Calu3 (cell line): ENCODE data around the gene PPP1R9A. TPM values are rescaled to one million over a fixed set of nuclear protein-coding genes. Genes with fewer than 3 reads are reported as not detected.

Source experiments
- BruUV-seq: library from RNA; stranded (reverse); fragments of 400-500 nt; replicated peaks from 2 replicates; lab custom pipeline; 2021; lab: Mats Ljungman, UMichigan
- CTCF ChIA-PET: fragments of 300-600 bp; sonication (Branson Sonifier 250); formaldehyde crosslinking; loops from one replicate; lab custom pipeline; 2022; ENCODE audit warnings: antibody characterized with exemption; lab: Charles Lee
- DNase-seq: peaks from one replicate; pipeline ENCODE4 v3.0.0; 2022
- H3K27ac Mint-ChIP-seq: one replicate; pipeline ENCODE4 v1.8.0; 2022; ENCODE audit warnings: mixed read lengths; ENCODE audit not compliant: unreplicated experiment
- H3K27me3 Mint-ChIP-seq: one replicate; pipeline ENCODE4 v1.8.0; 2022; ENCODE audit warnings: mixed read lengths; ENCODE audit not compliant: unreplicated experiment
- H3K36me3 Mint-ChIP-seq: one replicate; pipeline ENCODE4 v1.8.0; 2022; ENCODE audit warnings: mild to moderate bottlenecking, moderate library complexity, mixed read lengths; ENCODE audit not compliant: insufficient read depth, unreplicated experiment
- H3K4me1 Mint-ChIP-seq: one replicate; pipeline ENCODE4 v1.8.0; 2022; ENCODE audit warnings: mild to moderate bottlenecking, low read depth, mixed read lengths; ENCODE audit not compliant: unreplicated experiment
- H3K4me3 Mint-ChIP-seq: one replicate; pipeline ENCODE4 v1.8.0; 2022; ENCODE audit warnings: mild to moderate bottlenecking, low read depth, moderate library complexity, mixed read lengths; ENCODE audit not compliant: unreplicated experiment
- H3K9me3 Mint-ChIP-seq: one replicate; pipeline ENCODE4 v1.8.0; 2022; ENCODE audit warnings: low read depth, mixed read lengths; ENCODE audit not compliant: unreplicated experiment
- CTCF ChIP-seq: fragments of 200-600 bp; IDR thresholded peaks from one replicate; pipeline ENCODE4 v1.8.0; 2022; ENCODE audit warnings: antibody characterized with exemption; ENCODE audit not compliant: unreplicated experiment
- intact Hi-C: fragments of 100-400 bp; cut with micrococcal nuclease; formaldehyde crosslinking; loops from one replicate; pipeline ENCODE4 v1.10.0; 2022; ENCODE audit not compliant: unreplicated experiment
- total RNA-seq: library from RNA; stranded (reverse); gene quantifications from 2 replicates; pipeline ENCODE4 v1.2.3, GENCODE V29; 2022

Gene PPP1R9A
- total RNA-seq, 1 experiment from 2014 or later, result 19.4 TPM

GRCh38 chr7:94995921-94996320 is 88.5 kb downstream of the PPP1R9A start:
- intact Hi-C loops, result no loop called here
- Mint-ChIP-seq H3K4me3 (no peak overlapping the region), H3K27me3 (no peaks in the 10 kb centered on the region), H3K27ac (no peak overlapping the region), H3K36me3 (no peaks in the 10 kb centered on the region), H3K9me3 (no peaks in the 10 kb centered on the region), H3K4me1 (no peaks in the 10 kb centered on the region)
- CTCF ChIA-PET, result no interaction called here
- no peak for DNase-seq
- no peak for TF ChIP-seq CTCF
- no TSS peak for BruUV-seq

DNA sequence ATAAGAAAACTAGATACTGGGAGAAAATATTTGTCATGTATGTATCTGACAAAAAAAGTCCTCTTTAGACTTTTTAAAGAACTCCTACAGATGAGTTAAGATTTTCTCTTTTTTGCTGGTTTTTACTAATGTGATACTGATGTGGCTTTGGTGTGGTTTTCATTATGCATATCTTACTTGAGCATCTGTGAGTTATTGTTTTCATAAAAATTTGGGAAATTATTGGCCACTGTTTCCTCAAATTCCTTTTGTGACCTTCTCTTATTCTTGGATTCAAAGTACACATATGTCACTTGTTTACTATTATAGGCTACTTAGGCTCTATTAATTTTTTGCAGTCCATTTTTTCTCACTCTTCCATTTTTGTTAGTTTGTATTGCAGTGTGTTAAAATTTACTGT is 89.0 kb downstream of the PPP1R9A start:
- no peak for TF ChIP-seq CTCF
- Mint-ChIP-seq H3K4me3 (no peak overlapping the region), H3K9me3 (no peaks in the 10 kb centered on the region), H3K27me3 (no peaks in the 10 kb centered on the region), H3K36me3 (no peaks in the 10 kb centered on the region), H3K4me1 (no peaks in the 10 kb centered on the region), H3K27ac (no peak overlapping the region)
- no peak for DNase-seq
- CTCF ChIA-PET, result no interaction called here
- intact Hi-C loops, result no loop called here
- BruUV-seq, result no TSS peak

GRCh38 chr7:94997547-94997946 is 90.2 kb downstream of the PPP1R9A start:
- Mint-ChIP-seq H3K4me1 (peaks cover 8% of the 10 kb centered on the region), H3K27me3 (no peaks in the 10 kb centered on the region), H3K9me3 (no peaks in the 10 kb centered on the region), H3K27ac (no peak overlapping the region), H3K4me3 (no peak overlapping the region), H3K36me3 (no peaks in the 10 kb centered on the region)
- no peak for DNase-seq
- BruUV-seq, result no TSS peak
- intact Hi-C loops, result no loop called here
- CTCF ChIA-PET, result interaction anchor here (0.9 kb wide), 1 partner anchor 548 kb away, joined by 3 read pairs; no protein-coding TSS in a partner anchor
- TF ChIP-seq CTCF, result no peak

- no peak overlapping the region for H3K27ac Mint-ChIP-seq
- CTCF ChIA-PET, result interaction anchor here (0.9 kb wide), 1 partner anchor 549 kb away, joined by 3 read pairs; no protein-coding TSS in a partner anchor
- no peak for TF ChIP-seq CTCF
- no peak for DNase-seq
- no peaks in the 10 kb centered on the region for H3K27me3 Mint-ChIP-seq
- no peak overlapping the region for H3K4me3 Mint-ChIP-seq
- peaks cover 12% of the 10 kb centered on the region for H3K4me1 Mint-ChIP-seq
- no peaks in the 10 kb centered on the region for H3K36me3 Mint-ChIP-seq
- intact Hi-C loops, result no loop called here
- no TSS peak for BruUV-seq
- no peaks in the 10 kb centered on the region for H3K9me3 Mint-ChIP-seq
Observed at GRCh38 chr7:94998266-94999068, 91.1 kb downstream of the PPP1R9A start.
